Epithelial cell of prostate (primary cell): ENCODE data around the gene SLC38A8.

Experiments
- DNase-seq: peaks from one replicate; pipeline ENCODE4 v3.0.0-alpha.2; 2011; ENCODE audit warnings: low read depth, low spot score
- H3K27ac ChIP-seq: fragments of 450-650 bp; 2 replicates; pipeline ENCODE4 v1.5.1; 2017; ENCODE audit warnings: mild to moderate bottlenecking

SLC38A8 gene

DNA sequence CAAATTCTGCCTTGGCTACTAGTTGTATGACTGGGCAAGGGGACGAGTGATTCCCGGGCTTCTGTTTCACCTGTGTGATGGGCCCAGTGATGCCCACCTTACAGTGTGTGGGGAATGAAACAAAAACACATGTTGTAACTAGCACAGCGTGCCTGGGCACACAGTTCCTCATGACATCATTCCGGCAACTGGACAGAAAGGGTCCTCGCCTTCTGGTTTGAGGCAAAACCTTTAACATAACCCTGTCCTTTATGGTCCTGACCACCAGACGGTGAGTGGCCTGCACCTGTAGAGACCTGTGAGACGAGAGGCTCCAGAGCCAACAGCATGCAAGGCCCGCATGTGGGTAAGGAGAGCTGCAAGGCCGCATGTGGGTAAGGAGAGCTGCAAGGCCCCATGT is 7.7 kb upstream of the SLC38A8 start:
- DNase-seq, result no peak
- no peak overlapping the region for H3K27ac ChIP-seq

DNA sequence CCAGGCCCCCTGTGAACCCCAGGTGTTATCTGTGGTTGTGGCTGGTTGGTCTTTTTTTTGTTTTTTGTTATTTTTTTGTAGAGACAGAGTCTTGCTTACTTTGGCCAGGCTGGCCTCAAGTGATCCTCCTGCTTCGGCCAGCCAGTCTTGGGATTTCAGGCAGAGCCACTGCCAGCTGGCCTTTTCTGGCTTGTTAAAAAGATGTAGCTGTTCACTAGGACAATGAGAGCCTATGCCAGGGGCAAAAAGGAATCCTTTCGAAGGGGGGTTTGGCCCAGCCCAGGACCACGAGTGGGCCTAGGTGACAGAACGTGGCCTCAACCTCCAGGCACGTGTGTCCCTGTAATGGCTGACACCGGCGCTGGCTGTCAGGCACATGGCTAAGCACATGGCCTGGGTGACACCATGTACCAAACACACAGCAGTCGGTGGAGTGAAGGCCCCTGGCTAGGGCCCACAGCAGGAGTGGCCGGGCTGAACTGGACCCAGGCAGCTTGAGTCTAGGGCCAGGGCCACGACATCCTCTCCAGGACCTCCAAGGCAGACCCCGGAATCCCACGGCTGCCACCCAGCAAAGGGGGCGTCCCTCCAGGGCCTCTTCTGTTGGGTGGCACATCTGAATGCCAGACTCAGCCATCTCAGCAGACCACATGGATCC is 6.9 kb upstream of the SLC38A8 start:
- no peak overlapping the region for H3K27ac ChIP-seq
- no peak for DNase-seq

DNA sequence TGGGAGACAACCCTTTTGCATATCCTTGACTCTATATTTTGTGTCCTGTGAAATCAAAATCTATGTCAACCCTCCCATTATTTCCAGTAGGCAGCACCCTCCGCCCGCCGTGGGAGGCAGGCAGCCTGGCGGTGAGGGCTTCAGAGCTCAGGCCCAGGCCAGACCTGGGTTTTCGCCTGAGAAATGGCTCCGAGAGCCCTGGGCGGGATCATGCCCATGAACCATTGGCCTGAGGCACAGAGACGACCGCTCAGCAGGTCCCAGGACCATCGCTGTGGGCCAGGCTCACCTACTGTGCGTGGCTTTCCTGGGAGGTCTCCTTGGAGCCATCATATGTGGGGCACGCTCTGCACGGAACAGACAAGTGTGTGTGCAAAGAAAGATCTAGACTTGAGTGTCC is 6.3 kb upstream of the SLC38A8 start:
- no peak for DNase-seq

DNA sequence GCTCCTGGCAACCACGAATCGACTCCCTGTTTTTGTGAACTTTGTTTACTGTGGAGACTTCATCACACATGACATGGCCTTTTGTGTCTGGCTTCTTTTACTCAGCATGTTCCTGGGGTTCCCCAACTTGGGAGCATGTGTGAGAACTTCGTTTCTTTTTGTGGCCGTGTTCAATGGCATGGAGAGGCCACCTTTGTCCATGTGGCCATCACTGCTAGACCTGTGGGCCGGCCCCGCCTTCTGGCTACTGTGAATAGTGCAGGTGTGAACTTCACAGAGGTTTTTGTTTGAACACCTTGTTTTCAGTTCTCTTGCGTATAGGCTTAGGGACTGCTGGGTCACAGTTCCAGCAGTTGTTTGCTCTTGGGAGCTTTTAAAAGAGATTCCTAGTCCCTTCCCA is 5.7 kb upstream of the SLC38A8 start:
- no peak for DNase-seq
- no peak overlapping the region for H3K27ac ChIP-seq

More for the DNA sequence above, 6.3 kb upstream of the SLC38A8 start:
- H3K27ac ChIP-seq, result no peak overlapping the region

DNA sequence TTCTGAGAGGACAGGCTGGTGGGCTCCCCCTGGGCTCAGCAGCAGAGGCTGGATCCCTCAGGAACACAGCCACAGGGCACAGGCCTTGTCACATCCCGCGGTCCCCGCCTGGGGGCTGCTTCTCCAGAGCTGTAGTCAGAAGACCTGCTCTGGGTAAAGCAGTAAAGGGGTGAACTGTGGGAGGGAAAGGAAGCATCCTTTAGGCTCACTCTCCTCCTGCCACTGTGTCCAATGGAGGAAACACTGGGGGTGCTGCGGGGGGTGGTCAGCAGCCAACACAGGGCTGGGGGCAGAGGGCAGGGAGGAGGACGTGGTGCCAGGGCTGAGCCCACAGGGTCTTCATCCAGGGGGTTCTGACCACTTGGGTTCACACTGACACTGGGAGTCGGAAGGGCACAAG is 5.0 kb upstream of the SLC38A8 start:
- H3K27ac ChIP-seq, result no peak overlapping the region
- DNase-seq, result no peak

DNA sequence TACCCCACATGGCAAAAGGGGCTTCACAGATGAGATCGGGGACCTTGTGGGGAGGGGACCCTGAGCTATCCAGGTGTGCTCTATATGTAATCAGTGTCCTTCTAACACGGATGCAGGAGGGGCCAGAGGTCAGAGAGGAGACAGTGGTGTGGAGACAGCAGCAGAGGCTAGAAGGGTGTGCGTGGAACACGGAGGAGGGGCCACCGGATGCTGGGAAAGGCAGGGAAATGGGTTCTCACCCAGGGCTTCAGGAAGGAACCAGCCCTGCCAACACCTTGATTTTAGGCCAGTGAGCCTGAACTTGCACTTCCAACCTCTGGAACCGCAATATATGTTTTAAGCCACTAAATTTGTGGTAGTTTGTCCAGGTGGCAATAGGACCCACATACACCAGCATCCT is 4.6 kb upstream of the SLC38A8 start:
- DNase-seq, result no peak
- no peak overlapping the region for H3K27ac ChIP-seq

DNA sequence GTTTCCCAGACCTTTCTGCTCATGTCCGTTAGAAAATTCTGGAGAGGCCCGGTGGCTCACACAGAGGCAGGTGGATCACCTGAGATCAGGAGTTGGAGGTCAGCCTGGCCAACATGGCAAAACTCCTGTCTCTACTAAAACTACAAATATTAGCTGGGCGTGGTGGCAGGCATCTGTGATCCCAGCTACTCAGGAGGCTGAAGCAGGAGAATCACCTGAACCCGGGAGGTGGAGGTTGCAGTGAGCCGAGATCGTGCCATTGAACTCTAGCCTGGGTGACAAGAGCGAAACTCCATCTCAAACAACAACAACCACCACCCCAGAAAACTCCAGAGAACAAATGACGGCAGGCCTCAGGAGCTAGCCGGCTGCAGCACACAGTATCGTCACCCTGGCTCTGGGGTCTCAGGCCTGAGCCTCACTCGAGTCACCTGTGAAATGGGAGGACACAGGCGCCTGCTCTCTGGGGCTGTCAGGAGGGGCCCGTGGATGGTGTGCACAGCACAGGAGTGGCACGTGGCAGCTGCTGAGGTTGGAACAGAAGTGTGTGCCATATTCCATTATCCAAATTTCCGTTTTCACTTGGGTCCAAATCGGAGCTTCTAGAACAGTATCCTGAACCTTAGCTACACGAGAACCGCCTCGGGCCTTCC is 3.3 kb upstream of the SLC38A8 start:
- H3K27ac ChIP-seq, result no peak overlapping the region

DNA sequence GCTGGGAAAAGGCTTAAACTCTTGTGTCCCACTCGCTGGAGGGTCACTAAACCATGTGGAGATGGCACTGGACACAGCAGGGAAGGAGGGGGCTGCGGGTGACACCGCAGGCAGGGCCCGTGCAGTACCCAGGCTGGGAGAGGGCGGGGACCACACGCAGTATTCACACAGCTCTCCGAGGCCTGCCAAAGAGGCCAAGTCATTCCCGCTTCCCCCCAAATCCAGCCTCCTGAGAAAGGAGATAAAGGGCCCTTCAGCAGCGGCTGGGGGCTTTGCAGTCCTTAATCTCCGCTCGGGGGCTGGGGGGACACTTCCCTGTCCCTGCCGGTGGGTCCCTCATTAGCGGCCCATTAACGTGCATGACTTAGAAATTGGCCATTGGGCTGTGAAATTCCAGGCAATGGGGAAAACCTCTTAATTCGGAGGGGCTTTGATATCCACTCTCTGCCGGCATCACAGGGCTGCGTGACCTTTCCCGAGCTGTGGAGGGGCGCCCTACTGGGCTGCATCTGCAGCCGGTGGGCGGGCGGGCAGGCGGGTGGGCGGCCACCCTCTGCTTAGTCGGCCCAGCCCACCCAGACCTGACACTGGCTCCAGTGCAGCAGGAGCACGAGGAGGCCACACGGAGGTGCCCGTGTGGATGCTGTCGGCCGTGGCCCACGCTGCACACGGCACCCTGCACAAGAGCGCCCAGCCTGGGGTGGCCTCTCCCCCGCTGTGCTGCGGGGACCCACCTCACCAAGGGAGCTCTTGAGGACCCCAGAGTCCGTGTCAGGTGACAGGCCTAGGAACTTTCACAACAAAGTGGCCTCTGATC is 2.6 kb upstream of the SLC38A8 start:
- no peak overlapping the region for H3K27ac ChIP-seq
- DNase-seq, result no peak

More for the DNA sequence above, 3.3 kb upstream of the SLC38A8 start:
- no peak for DNase-seq

DNA sequence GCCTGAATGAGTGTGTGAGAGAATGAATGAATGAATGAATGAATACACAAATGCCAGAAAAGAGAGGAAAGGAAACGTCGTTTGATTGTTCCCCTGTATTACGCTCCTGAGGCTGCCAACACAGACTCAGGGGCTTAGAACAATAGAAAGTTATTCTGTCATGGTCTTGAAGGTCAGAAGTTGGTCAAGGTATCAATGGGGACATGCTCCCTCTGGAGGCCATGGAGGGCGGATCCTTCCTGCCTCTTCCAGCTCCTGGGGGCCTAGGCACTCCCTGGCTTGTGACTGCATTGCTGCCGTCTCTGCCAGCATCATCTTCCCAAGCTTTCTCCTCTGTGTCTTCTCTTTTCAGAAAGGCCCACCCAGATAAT is 1.5 kb upstream of the SLC38A8 start:
- no peak overlapping the region for H3K27ac ChIP-seq
- DNase-seq, result no peak

DNA sequence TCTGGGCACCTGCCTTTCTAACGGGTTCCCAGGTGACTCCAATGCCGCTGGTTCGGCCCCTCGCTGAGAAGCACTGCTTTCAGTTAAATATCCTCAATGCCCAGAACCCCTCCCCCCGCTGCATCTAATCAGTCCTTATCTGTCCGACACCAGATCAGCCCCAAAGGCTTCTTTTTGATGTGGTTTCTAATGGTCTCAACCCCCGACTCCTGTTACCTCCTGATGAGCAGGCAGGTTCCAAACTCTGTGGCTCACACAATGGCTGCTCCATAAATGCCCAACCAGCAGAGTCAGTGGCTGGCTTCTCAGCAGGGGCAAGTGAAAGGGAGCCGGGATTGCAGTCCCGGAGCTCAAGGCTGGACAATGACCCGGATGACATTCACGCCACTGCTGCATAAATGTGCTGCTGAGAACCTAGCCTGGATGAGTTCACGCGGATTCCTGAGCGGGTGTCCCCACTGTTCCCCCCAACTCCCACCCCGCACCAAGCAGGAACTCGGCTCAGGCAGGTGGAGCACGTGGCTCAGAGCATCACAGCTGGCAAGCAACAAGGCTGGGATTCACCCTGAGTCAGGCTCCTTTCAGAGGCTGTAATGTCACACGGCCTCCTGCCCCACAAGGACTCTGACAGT is 1.0 kb upstream of the SLC38A8 start:
- H3K27ac ChIP-seq, result no peak overlapping the region
- no peak for DNase-seq

DNA sequence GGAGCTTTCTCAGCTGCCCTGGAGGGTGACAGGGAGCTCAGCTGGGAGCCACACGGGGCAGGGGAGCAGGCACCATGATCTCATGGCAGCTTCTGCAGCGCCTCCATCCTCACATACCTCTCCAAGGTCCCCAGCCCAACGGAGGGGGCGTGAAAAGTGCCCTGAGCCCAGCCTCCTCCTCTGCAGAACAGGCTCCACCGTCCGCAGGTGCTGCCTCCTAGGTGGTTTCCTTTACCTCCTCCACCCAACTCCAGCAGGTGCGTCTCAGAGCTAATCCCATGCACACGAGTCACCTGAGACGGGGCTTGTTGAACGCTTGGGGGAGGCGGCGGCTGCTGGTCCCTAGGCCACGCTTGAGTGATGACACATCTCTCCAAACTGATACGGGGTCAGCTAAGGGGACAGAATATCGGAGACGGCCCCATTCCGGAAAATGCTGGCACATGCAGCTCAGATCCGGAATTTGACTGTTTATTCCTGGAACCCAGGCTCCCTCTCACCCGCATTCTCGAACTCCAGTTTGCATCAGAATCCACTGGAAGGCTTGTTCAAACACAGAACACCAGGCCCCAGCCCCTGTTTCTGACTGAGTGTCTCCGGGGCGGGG is 387 bp upstream of the SLC38A8 start:
- H3K27ac ChIP-seq, result no peak overlapping the region
- DNase-seq, result no peak

DNA sequence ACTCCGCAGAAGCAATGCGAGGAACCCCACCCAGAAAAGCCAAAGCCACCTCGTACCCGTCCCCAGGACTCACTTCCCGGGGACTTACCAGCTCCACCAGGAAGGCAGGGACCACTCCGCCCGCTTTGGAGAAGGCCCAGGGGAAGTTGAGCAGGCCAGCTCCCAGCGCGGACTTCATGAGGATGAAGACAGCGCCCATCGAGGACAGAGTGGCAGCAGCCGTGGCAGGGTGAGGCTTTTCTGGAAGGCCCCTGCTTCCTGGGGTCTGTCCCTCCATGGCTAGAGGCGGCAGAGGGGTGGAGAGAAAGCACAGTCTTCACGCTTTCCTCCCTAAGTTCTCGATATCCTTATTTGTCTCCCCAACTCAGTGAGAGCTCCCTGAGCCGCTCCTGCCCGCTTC is 714 bp downstream of the SLC38A8 start:
- no peak for DNase-seq
- H3K27ac ChIP-seq, result no peak overlapping the region

DNA sequence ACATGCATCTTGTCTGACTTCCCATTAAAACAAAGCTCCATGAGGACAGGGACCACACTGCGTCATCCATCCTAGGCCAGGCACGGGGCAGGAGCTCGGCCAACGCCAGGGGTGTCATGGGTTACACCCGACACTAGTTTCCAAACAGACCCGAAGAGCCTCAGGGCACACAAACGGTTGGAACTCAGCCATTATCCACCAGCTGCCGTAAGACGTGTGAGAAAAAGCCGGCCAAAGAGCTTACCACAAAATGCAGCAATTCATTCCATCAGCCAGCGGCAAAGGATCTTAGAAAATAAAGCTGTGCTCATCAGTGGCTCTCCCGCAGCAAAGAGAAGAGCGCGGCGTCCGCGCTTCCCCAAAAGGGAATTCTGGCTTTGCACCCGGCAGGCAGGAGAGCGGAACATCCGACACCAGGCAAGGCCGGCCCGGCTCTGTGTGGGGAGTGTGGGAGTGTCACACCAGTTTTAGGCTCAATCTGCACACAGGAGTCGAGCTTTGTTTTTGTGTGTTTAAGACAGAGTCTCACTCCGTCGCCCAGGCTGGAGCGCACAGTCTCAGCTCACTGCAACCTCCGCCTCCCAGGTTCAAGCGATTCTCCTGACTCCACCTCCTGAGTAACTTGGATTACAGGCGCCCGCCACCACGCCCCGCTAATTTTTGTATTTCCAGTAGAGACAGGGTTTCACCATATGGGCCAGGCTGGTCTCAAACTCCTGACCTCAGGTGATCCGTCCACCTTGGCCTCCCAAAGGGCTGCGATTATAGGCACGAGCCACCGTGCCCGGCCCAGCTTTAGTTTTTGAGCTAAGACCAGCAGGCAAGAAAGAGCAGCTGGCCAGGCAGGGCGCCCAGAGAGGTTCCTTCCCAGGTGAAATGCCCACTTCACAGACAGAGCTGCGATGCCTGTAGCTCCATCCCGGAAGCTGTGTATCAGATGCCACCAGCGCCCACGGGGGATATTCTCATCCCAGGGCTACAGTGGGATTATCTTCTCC is 1.5 kb downstream of the SLC38A8 start:
- no peak overlapping the region for H3K27ac ChIP-seq
- peak; percentile 10 for DNase-seq

DNA sequence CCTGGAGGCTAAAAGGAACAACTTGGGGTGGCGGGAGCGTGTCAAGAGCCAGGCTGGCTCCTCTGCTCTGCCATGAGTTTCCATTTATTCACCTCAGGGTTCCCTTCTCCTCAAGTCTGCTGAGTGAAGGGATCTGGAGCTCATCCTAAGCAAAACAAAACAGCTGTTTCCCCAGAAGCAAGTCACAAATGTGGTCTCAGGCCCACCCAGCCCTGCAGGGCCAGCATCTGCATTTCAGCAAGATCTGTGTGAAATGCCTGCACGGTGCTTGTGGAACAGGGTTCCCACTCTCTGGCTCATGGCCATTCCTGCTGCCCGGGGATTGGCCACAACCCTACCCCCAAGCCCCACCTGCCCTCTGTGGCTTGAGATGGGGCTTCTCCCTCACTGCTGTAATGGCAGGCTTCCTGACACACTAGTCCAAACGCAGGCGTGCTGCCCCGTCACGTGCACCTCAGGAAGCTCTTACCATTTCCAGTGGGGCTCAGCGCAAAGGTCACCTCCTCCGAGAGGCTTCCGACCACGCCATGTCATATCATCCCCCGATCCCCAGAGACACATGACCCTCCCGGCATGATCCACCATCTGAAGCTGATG is 2.3 kb downstream of the SLC38A8 start:
- no peak for DNase-seq
- no peak overlapping the region for H3K27ac ChIP-seq

DNA sequence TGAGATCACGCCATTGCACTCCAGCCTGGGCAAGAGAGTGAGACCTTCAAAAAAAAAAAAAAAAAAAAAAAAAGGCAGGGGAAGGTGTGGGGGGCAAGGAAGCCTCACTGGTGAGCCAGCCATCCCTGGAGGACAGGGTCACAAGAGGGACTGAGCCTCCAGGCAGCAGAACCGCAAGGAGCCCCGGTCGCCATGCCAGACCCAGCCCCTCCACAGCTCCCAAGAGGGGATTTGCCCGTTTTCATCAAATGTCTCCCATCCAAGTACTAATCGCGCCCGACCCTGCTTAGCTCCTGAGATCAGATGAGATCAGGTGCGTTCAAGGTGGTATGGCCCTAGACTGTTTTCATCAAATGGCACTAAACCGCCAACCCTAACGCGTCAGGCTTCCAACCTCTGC is 2.9 kb downstream of the SLC38A8 start:
- no peak overlapping the region for H3K27ac ChIP-seq
- no peak for DNase-seq

DNA sequence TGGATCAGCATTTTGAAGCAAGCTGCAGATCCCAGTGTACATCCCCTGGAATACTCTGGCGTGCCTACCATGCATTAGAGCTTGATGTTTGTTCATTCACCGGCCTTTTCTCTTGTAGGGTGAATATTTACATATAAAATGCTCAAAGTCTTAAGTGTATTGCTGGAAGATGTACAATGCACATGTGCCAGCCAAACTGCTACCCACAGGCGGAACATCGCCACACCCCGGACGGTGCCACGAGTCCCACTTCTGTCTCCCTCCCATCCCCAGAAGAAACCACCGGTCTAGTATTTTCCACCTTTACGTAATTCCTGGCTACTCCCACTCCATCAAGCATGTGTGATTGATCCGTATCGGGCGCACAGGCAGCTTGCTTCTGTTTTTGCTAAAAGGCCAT is 4.1 kb downstream of the SLC38A8 start:
- no peak overlapping the region for H3K27ac ChIP-seq
- DNase-seq, result no peak

DNA sequence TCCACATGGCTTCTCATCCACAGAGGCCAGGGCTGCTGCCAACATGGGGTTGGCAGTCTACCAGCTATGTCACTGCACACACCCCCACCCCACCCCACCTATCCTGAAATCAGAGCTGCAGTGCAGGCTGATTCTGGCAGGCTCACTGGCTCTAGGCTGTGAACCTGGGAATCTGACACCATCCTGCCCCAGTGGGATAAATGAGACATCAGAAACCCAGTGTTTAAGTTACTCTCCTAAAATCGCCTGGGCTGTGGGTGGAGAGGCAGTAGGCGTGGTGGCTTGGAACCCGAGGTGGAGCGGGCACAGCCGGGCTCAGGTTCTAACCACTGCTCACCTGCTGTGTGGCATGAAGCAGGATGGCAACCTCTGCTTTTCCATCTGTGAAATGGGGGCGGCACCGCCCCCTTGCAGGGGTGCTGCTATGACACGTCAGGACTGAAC is 5.6 kb downstream of the SLC38A8 start:
- no peak overlapping the region for H3K27ac ChIP-seq
- no peak for DNase-seq

DNA sequence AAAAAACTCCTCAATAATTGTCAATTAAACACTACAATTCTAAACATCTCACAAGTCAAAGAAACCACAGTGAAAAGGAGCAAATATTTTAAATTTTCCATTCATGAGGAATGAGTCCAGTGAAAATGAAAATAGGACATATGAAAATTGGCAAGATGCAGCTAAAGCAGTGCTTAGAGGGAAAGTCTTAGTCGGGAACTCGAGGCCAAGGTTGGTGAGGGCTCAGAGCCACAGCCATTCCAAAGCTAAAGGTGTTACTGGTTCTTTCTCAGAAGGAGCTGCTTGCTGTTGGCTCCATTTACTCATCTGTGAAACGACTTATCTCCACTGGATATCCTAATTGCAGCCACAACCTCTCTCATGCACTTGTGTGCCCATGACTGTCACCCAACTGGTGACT is 6.5 kb downstream of the SLC38A8 start:
- no peak for DNase-seq
- H3K27ac ChIP-seq, result no peak overlapping the region

DNA sequence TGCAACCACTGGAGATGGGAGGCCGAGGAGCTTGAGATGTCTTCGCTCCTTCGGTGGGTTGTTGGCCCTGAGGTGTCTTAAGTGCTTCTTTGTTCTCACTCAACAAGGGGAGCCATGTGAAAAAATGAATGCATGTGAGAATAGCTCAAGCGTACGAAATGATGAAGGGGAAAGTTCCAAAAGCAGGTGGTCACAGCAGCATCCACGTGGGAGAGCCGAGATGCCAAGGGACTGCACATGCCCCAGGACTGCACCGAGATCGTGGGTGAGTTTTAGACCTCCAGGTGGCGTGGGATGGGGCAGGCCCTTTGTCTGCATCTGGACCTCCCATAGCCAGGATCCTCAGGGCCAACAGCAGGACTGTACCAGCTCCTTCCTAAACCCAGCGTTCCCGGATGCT is 8.1 kb downstream of the SLC38A8 start:
- H3K27ac ChIP-seq, result no peak overlapping the region
- no peak for DNase-seq
